Smooth muscle cell (in vitro differentiated cells): ENCODE measurements around the gene CIAO1. TPM values are rescaled to one million over a fixed set of nuclear protein-coding genes. Genes with fewer than 3 reads are reported as not detected.

Experiments used
- DNase-seq: peaks from one replicate; lab custom pipeline; 2025; ENCODE audit not compliant: unreplicated experiment; lab: John Stamatoyannopoulos, UW
- H2AFZ ChIP-seq: fragments of 200-600 bp; sonication (generic); 2 replicates; pipeline ENCODE4 v1.6.0; 2016; ENCODE audit warnings: antibody characterized with exemption, low read depth, mild to moderate bottlenecking
- H3F3A ChIP-seq: fragments of 200-600 bp; sonication (generic); 2 replicates; pipeline ENCODE4 v1.6.0; 2017; ENCODE audit warnings: antibody characterized with exemption, low read depth
- H3K27ac ChIP-seq: fragments of 200-600 bp; sonication (generic); 2 replicates; pipeline ENCODE4 v1.5.1; 2016; ENCODE audit warnings: low read depth, mild to moderate bottlenecking
- H3K27me3 ChIP-seq: fragments of 200-600 bp; sonication (generic); 2 replicates; pipeline ENCODE4 v1.6.1; 2016; ENCODE audit warnings: low read depth, mild to moderate bottlenecking
- H3K36me3 ChIP-seq: fragments of 200-600 bp; sonication (generic); 2 replicates; pipeline ENCODE4 v1.5.1; 2016; ENCODE audit warnings: low read depth
- H3K4me1 ChIP-seq: fragments of 200-600 bp; sonication (generic); 2 replicates; pipeline ENCODE4 v1.5.1; 2016; ENCODE audit warnings: low read depth
- H3K4me2 ChIP-seq: fragments of 200-600 bp; sonication (generic); 2 replicates; pipeline ENCODE4 v1.6.0; 2016; ENCODE audit warnings: mild to moderate bottlenecking
- H3K4me3 ChIP-seq: fragments of 200-600 bp; sonication (generic); 2 replicates; pipeline ENCODE4 v1.5.1; 2016; ENCODE audit warnings: mild to moderate bottlenecking
- H3K79me2 ChIP-seq: fragments of 200-600 bp; sonication (generic); 2 replicates; pipeline ENCODE4 v1.6.0; 2016; ENCODE audit warnings: low read depth, mild to moderate bottlenecking
- H3K9ac ChIP-seq: fragments of 200-600 bp; sonication (generic); 2 replicates; pipeline ENCODE4 v1.6.0; 2016; ENCODE audit warnings: low read depth
- H3K9me3 ChIP-seq: fragments of 200-600 bp; sonication (generic); replicated peaks from 2 replicates; pipeline ENCODE4 v1.5.1; 2016; ENCODE audit warnings: low read depth
- H4K20me1 ChIP-seq: fragments of 200-600 bp; sonication (generic); 2 replicates; pipeline ENCODE4 v1.6.0; 2016; ENCODE audit warnings: low read depth
- WGBS: methylation state at CpG from one replicate; pipeline ENCODE4 v1.1.7; 2016; ENCODE audit warnings: low lambda C conversion rate; 5-methylcytosine and 5-hydroxymethylcytosine counted together
- polyA plus RNA-seq: library from polyadenylated mRNA; unstranded; fragments of >200 nt; fragmentation: Nextera tagmentation; extraction: Ambion mirVana; gene quantifications from 2 replicates; pipeline ENCODE4 v1.2.1, GENCODE V29; 2016
- total RNA-seq: library from RNA; depleted of rRNA; stranded (reverse); fragments of >200 nt; gene quantifications from 2 replicates; pipeline ENCODE4 v1.2.3, GENCODE V29; 2014
- TF ChIP-seq, protein P1 (sequence below): fragments of 200-600 bp; sonication (generic); IDR thresholded peaks from 2 replicates; pipeline ENCODE4 v1.5.1; 2017; ENCODE audit warnings: borderline replicate concordance, mild to moderate bottlenecking, antibody characterized with exemption; ENCODE audit not compliant: insufficient read depth, poor library complexity, severe bottlenecking

CIAO1 gene
- total and polyA plus RNA-seq, 2 experiments from 2014 or later: 48.6 to 56.2 TPM

DNA sequence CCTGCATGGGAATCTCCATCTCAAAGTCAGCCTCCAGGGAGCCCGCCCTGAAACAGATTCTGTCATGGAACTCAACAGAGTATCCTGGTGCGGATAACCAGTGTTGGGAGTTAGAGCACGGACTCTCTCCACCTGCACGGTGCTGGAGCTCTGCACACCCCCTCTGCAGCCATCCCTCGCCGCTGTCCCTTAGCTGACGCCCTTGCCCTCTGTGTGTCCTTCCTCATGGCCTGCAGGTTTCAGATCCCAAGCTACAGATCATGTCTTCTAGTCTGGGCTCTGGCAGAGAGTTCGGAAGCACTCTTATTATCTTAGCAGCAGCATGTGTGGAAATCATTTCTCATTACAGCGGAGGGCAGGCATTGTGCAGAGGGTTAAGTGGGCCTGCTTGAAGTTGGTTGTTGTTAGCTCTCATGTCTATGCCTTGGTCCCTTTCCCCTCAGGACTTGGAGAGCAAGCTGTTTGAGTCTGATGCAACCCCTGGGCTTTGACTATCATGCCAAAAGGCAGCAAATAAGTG is 26.2 kb upstream of the CIAO1 start:
- TF ChIP-seq, protein P1, sequence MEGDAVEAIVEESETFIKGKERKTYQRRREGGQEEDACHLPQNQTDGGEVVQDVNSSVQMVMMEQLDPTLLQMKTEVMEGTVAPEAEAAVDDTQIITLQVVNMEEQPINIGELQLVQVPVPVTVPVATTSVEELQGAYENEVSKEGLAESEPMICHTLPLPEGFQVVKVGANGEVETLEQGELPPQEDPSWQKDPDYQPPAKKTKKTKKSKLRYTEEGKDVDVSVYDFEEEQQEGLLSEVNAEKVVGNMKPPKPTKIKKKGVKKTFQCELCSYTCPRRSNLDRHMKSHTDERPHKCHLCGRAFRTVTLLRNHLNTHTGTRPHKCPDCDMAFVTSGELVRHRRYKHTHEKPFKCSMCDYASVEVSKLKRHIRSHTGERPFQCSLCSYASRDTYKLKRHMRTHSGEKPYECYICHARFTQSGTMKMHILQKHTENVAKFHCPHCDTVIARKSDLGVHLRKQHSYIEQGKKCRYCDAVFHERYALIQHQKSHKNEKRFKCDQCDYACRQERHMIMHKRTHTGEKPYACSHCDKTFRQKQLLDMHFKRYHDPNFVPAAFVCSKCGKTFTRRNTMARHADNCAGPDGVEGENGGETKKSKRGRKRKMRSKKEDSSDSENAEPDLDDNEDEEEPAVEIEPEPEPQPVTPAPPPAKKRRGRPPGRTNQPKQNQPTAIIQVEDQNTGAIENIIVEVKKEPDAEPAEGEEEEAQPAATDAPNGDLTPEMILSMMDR: no peak
- no peak overlapping the region for H2AFZ ChIP-seq
- H3K9me3 ChIP-seq: no peaks in the 10 kb centered on the region
- H3K4me1 ChIP-seq: no peaks in the 10 kb centered on the region
- H3K36me3 ChIP-seq: no peaks in the 10 kb centered on the region
- no peak for DNase-seq
- H3K4me3 ChIP-seq: no peak overlapping the region
- no peak overlapping the region for H3K27ac ChIP-seq
- H3K4me2 ChIP-seq: no peak overlapping the region
- no peaks in the 10 kb centered on the region for H4K20me1 ChIP-seq
- no peak overlapping the region for H3K9ac ChIP-seq
- H3K27me3 ChIP-seq: no peaks in the 10 kb centered on the region
- no peaks in the 10 kb centered on the region for H3F3A ChIP-seq
- 92% methylated on average over 9 of the region's 9 CpGs for WGBS
- H3K79me2 ChIP-seq: no peaks in the 10 kb centered on the region

DNA sequence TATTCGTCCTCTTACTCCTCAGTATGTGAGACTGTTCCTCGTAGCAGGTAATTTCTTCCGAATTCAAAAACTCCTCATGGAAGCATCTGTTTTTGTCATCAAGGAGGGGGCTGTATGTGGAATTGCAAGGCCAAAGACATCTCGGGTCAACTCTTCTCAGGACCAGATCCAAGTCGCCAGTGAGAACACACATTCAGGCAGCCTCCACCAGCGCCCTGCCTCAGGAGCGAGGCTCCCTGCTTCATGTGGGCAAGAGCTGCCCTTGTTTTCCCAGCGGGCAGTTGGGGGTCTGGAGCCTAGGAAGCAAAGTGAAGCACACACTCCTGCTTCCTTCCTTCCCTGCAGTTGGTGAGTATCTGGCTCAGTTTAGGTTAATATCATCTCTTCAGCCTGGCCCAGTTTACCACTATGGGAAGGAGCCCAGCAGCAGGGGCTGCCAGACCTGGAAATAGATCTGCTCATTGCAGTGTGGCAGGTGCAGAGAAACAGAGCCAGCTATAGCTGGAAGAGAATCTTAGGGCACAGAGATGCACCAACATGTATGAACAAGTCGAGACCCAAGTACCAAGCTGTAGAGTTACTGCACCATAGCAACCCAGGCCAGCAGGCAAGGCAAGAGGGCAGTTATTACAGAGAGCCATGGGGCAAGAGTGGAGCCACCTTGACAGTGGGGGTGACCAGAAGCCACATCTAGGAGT is 25.5 kb upstream of the CIAO1 start:
- no peak overlapping the region for H3K9ac ChIP-seq
- no peaks in the 10 kb centered on the region for H3K36me3 ChIP-seq
- no peak overlapping the region for H3K4me3 ChIP-seq
- WGBS: 97% methylated on average over 9 of the region's 9 CpGs
- H3K27me3 ChIP-seq: no peaks in the 10 kb centered on the region
- H3K4me1 ChIP-seq: no peaks in the 10 kb centered on the region
- no peaks in the 10 kb centered on the region for H3K9me3 ChIP-seq
- no peak for DNase-seq
- TF ChIP-seq, protein P1: no peak
- no peak overlapping the region for H3K27ac ChIP-seq
- H3K79me2 ChIP-seq: no peaks in the 10 kb centered on the region
- no peak overlapping the region for H2AFZ ChIP-seq
- H3F3A ChIP-seq: no peaks in the 10 kb centered on the region
- H4K20me1 ChIP-seq: no peaks in the 10 kb centered on the region
- H3K4me2 ChIP-seq: no peak overlapping the region

DNA sequence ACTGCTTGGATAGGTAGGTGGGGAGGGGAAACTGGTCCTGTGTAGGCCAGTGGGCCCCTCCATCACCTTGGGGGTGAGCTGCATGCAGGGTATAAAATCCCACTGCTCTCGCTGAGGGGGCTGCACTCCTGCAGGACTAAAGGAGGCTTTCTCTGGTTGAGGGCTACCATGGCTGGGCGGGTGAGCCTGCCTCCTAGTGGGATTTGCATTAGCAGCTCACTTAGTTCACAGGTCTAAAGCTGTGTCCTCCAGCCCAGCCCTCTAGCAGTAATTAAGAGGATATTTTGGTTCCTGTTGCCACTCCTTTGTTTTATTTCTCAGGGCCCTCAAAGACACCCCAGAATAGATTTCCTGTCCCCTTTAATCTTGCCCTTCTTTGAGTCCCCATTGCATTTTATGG is 24.8 kb upstream of the CIAO1 start:
- Histone ChIP-seq H3K4me2 (no peak overlapping the region), H2AFZ (no peak overlapping the region), H3K9ac (no peak overlapping the region), H3K9me3 (no peaks in the 10 kb centered on the region), H3K27ac (no peak overlapping the region), H3K4me1 (no peaks in the 10 kb centered on the region), H4K20me1 (no peaks in the 10 kb centered on the region), H3F3A (no peaks in the 10 kb centered on the region), H3K79me2 (no peaks in the 10 kb centered on the region), H3K36me3 (no peaks in the 10 kb centered on the region), H3K4me3 (no peak overlapping the region), H3K27me3 (no peaks in the 10 kb centered on the region)
- 90% methylated on average over 2 of the region's 2 CpGs for WGBS
- TF ChIP-seq, protein P1: no peak
- DNase-seq: no peak
